HG03520 (cell line): ENCODE data around the gene FRG2.
"Not testable (repeated sequence)": the region's sequence is repeated elsewhere in the genome, so short reads cannot be mapped to it uniquely, and the experiment has no call there.

Experiments
- ATAC-seq: cut with Tn5 transposase; IDR thresholded peaks from one replicate; pipeline ENCODE4 v1.9.1; 2021; ENCODE audit warnings: mild to moderate bottlenecking, moderate library complexity; ENCODE audit not compliant: unreplicated experiment

The FRG2 gene

GRCh38 chr4:190027156-190027555 lies at the start of gene FRG2:
Gene FRG2, minus strand, starts transcription at chr4:190027256. Its CDS starts 52 bp downstream, at chr4:190027204.
- not testable (repeated sequence) for ATAC-seq

GRCh38 chr4:190068351-190068750 lies 41.3 kb upstream of the FRG2 start:
- ATAC-seq: not testable (repeated sequence)

GRCh38 chr4:190064805-190065204 lies 37.7 kb upstream of the FRG2 start:
- ATAC-seq: not testable (repeated sequence)

- not testable (repeated sequence) for ATAC-seq
These were observed 37.3 kb upstream of the FRG2 start, which contains the start of gene DBET for GRCh38 chr4:190064342-190064741. Gene DBET, plus strand, starts transcription at chr4:190064502.

- ATAC-seq: not testable (repeated sequence)
These were observed 31.9 kb upstream of the FRG2 start for GRCh38 chr4:190058997-190059396.

GRCh38 chr4:190049378-190050239 lies 22.6 kb upstream of the FRG2 start:
- not testable (repeated sequence) for ATAC-seq

GRCh38 chr4:190047627-190048026 lies 20.6 kb upstream of the FRG2 start:
- not testable (repeated sequence) for ATAC-seq

GRCh38 chr4:190040873-190041272 lies 13.8 kb upstream of the FRG2 start:
- not testable (repeated sequence) for ATAC-seq

- not testable (repeated sequence) for ATAC-seq
These were observed 10.8 kb upstream of the FRG2 start for GRCh38 chr4:190037704-190038388.

GRCh38 chr4:190031264-190031663 lies 4.2 kb upstream of the FRG2 start:
- not testable (repeated sequence) for ATAC-seq

GRCh38 chr4:190022614-190023281 lies 4.3 kb downstream of the FRG2 start:
- ATAC-seq: not testable (repeated sequence)

GRCh38 chr4:190021973-190022372 lies 5.1 kb downstream of the FRG2 start:
- not testable (repeated sequence) for ATAC-seq

GRCh38 chr4:190020790-190021717 lies 6.0 kb downstream of the FRG2 start:
- no peak for ATAC-seq

GRCh38 chr4:190019859-190020463 lies 7.1 kb downstream of the FRG2 start:
- ATAC-seq: not testable (repeated sequence)

GRCh38 chr4:190019023-190019858 lies 7.8 kb downstream of the FRG2 start:
- ATAC-seq: no peak

- no peak for ATAC-seq
These were observed 8.7 kb downstream of the FRG2 start for GRCh38 chr4:190018201-190018920.

GRCh38 chr4:190017357-190018200 lies 9.5 kb downstream of the FRG2 start:
- ATAC-seq: no peak
